ENCODE measurements around the gene MAPT. TPM values are rescaled to one million over a fixed set of nuclear protein-coding genes. Genes with fewer than 3 reads are reported as not detected.

The MAPT gene
- polyA plus RNA-seq, 1 experiment, result 0.16 TPM

DNA sequence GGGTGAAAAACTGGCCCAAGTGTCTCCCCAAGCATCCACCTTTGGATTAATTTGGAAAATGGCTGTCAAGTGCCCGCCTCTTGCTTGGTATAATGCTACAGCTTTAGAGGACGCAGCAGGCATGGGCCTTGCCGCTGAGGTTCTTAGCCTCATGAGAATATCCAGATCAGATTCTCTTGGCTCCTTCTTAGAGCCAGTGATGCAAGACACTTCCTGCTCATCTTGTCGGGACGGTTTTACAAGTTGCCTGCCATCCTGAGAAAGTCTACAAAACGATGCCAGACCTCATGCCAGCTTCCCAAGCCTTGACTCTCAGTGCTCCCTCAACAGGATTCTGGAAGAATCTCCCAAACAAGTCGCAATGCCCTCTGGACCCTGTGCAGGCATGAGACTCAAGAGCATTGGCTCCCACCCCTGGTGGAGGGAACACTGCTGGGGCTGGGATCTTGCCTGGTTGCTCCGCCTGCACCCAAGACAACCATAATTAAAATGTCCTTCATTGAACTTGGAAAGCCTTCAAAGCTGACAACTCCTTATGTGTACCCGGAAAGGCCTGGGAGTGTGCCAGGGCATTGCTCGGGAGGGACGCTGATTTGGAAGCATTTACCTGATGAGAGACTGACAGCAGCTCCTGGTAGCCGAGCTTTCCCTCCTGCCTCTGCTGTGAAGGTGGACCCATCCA lies 78.9 kb downstream of the MAPT start:
- Histone ChIP-seq H3K4me3 (ENCODE audit: low read depth, low read length) (no peak overlapping the region), H3K36me3 (ENCODE audit: control insufficient read depth, insufficient read depth, low read length) (no peaks in the 10 kb centered on the region), H3K27me3 (ENCODE audit: control insufficient read depth, insufficient read depth, low read length) (peaks cover 5% of the 10 kb centered on the region)
- TF ChIP-seq, protein P1, sequence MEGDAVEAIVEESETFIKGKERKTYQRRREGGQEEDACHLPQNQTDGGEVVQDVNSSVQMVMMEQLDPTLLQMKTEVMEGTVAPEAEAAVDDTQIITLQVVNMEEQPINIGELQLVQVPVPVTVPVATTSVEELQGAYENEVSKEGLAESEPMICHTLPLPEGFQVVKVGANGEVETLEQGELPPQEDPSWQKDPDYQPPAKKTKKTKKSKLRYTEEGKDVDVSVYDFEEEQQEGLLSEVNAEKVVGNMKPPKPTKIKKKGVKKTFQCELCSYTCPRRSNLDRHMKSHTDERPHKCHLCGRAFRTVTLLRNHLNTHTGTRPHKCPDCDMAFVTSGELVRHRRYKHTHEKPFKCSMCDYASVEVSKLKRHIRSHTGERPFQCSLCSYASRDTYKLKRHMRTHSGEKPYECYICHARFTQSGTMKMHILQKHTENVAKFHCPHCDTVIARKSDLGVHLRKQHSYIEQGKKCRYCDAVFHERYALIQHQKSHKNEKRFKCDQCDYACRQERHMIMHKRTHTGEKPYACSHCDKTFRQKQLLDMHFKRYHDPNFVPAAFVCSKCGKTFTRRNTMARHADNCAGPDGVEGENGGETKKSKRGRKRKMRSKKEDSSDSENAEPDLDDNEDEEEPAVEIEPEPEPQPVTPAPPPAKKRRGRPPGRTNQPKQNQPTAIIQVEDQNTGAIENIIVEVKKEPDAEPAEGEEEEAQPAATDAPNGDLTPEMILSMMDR (IDR thresholded peaks at IDR 0.05; ENCODE audit: insufficient read depth, low read depth, low read length), result no peak
- ChIA-PET CTCF (interaction anchor here (1.3 kb wide), 1 partner anchor 24 kb away, joined by 4 read pairs; no protein-coding TSS in a partner anchor), POLR2A (no interaction called here)
- no peak for DNase-seq (ENCODE audit: low read depth)

DNA sequence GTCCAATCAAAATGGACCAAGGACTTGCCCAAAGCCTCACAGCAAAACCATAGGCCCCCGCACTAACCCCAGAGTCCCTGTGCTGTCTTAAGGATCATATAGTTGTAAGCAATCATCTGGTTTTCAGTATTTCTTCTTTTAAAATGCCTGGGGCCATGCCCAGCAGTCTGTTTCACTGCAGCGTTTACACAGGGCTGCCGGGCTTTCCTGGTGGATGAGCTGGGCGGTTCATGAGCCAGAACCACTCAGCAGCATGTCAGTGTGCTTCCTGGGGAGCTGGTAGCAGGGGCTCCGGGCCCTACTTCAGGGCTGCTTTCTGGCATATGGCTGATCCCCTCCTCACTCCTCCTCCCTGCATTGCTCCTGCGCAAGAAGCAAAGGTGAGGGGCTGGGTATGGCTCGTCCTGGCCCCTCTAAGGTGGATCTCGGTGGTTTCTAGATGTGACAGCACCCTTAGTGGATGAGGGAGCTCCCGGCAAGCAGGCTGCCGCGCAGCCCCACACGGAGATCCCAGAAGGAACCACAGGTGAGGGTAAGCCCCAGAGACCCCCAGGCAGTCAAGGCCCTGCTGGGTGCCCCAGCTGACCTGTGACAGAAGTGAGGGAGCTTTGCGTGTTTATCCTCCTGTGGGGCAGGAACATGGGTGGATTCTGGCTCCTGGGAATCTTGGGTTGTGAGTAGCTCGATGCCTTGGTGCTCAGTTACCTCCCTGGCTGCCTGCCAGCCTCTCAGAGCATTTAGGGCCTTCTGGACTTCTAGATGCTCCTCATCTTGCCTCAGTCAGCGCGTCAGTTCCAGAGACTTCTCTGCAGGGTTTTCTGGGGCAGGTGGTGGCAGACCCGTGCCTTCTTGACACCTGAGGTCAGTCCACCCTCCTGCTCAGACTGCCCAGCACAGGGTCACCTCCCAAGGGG lies 79.8 kb downstream of the MAPT start:
- TF ChIP-seq, protein P1 (IDR thresholded peaks at IDR 0.05; ENCODE audit: insufficient read depth, low read depth, low read length), result no peak
- no peak for DNase-seq (ENCODE audit: low read depth)
- Histone ChIP-seq H3K4me3 (ENCODE audit: low read depth, low read length) (no peak overlapping the region), H3K36me3 (ENCODE audit: control insufficient read depth, insufficient read depth, low read length) (no peaks in the 10 kb centered on the region), H3K27me3 (ENCODE audit: control insufficient read depth, insufficient read depth, low read length) (peaks cover 5% of the 10 kb centered on the region)
- POLR2A ChIA-PET, result no interaction called here
- CTCF ChIA-PET, result interaction anchor here (0.6 to 1.3 kb wide), 2 partner anchors 19 to 25 kb away, joined by 4 read pairs; no protein-coding TSS in a partner anchor

DNA sequence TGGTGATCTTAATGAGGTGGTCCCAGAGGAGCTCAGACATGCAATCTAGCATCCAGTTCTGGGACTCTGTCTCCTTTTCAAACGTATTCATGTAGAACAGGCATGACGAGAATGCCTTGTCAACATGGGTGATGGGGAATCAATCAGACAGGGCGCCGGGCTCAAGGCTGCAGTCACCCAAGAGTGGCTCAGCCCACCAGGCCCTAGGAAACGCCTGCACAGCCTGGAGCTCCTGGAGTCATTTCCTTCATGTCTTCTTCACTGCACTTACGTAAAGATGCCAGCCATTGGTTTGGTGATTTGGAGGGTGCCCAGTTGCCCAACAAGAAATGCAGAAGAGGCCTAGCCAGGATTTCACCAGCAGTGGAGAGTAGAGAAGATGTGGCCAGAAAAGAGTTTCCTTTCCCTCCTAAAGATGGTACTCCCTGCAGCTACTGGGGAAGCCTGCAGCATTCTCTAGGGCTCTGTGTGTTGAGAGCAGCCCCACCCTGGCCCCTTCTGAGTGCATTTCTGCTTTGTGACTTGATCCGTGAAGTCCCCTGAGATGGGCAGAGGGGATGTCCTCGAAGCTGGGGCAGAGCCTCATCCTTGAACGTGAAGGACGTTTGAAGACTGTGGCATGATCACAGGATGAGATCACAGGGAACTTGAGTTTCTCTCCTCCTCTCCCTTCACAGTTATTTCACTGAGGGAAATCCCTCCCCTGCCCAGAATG lies 80.7 kb downstream of the MAPT start:
- ChIA-PET POLR2A (no interaction called here), CTCF (interaction anchor here (0.6 to 1.3 kb wide), 2 partner anchors 20 to 26 kb away, joined by 4 read pairs; no protein-coding TSS in a partner anchor)
- no peak overlapping the region for H3K4me3 ChIP-seq (ENCODE audit: low read depth, low read length)
- no peaks in the 10 kb centered on the region for H3K36me3 ChIP-seq (ENCODE audit: control insufficient read depth, insufficient read depth, low read length)
- TF ChIP-seq, protein P1 (IDR thresholded peaks at IDR 0.05; ENCODE audit: insufficient read depth, low read depth, low read length), result no peak
- peaks cover 5% of the 10 kb centered on the region for H3K27me3 ChIP-seq (ENCODE audit: control insufficient read depth, insufficient read depth, low read length)
- DNase-seq (ENCODE audit: low read depth), result no peak

DNA sequence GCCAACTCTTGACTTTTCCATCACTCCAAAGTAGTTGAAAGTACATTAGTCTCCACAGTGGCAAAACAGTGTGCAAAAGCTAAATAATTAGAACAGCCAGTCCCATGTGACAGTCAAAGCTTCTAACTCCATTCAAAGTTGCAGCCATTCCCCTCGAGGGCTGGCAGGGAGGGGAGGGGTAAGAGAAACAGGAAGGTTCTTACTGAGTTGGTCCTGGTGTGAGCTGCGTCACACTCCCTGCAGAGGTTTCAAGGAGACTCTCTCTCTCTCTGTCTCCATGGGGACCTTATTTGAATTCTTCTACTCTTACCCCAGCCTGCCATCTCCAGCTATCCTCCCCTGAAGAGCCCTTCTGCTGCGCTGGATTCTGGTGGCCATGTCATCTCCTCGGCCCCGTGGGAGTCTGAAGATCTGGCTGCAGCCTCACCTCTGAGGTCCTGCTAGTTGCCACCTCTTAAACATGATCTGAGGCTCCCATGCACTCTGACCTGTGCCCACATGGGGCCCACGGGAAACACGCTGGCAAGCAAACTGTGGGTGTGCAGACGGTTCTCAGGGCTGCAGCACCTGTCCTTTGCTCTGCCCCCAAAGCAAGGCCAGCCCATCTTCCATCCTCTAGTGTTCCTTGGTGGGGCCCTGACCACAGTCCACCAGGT lies 81.4 kb downstream of the MAPT start:
- TF ChIP-seq, protein P1 (IDR thresholded peaks at IDR 0.05; ENCODE audit: insufficient read depth, low read depth, low read length), result no peak
- DNase-seq (ENCODE audit: low read depth), result no peak
- ChIA-PET POLR2A (no interaction called here), CTCF (no interaction called here)
- no peaks in the 10 kb centered on the region for H3K36me3 ChIP-seq (ENCODE audit: control insufficient read depth, insufficient read depth, low read length)
- peaks cover 5% of the 10 kb centered on the region for H3K27me3 ChIP-seq (ENCODE audit: control insufficient read depth, insufficient read depth, low read length)
- H3K4me3 ChIP-seq (ENCODE audit: low read depth, low read length), result no peak overlapping the region
